Measurements from ENCODE around the gene CYP2S1.

Gene CYP2S1

DNA sequence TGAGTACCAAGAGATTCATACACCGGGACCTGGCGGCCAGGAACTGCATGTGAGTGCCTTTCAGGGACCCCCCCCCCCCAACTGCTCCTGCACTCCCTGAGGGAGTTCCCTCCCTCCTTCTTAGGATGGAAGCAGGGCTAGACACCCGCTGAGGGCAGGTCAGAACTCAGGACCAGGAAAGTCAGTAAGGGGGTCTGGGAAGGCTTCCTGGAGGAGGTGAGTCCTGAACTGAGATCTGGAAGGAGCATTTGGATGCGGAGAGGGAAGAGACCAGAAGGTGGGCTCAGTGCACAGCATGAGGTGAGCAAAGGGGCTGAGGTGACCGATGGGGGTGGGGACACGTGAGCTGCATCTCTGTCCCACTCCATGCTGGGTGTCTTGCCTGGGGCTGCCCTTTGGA lies 60.6 kb downstream of the CYP2S1 start:
- Histone ChIP-seq H3K9me3 (ENCODE audit: control insufficient read depth, low read length) (no peaks in the 10 kb centered on the region), H3K36me3 (ENCODE audit: control insufficient read depth, insufficient read depth, low read length) (no peaks in the 10 kb centered on the region), H3K9ac (no peak overlapping the region), H3K4me2 (ENCODE audit: low read length) (no peak overlapping the region), H3K79me2 (no peaks in the 10 kb centered on the region), H3K27me3 (ENCODE audit: control insufficient read depth, insufficient read depth, low read length) (no peaks in the 10 kb centered on the region), H3K4me1 (no peaks in the 10 kb centered on the region), H3K27ac (no peak overlapping the region), H2AFZ (no peak overlapping the region), H3K4me3 (ENCODE audit: low read depth, low read length) (no peak overlapping the region)
- TF ChIP-seq, protein P1, sequence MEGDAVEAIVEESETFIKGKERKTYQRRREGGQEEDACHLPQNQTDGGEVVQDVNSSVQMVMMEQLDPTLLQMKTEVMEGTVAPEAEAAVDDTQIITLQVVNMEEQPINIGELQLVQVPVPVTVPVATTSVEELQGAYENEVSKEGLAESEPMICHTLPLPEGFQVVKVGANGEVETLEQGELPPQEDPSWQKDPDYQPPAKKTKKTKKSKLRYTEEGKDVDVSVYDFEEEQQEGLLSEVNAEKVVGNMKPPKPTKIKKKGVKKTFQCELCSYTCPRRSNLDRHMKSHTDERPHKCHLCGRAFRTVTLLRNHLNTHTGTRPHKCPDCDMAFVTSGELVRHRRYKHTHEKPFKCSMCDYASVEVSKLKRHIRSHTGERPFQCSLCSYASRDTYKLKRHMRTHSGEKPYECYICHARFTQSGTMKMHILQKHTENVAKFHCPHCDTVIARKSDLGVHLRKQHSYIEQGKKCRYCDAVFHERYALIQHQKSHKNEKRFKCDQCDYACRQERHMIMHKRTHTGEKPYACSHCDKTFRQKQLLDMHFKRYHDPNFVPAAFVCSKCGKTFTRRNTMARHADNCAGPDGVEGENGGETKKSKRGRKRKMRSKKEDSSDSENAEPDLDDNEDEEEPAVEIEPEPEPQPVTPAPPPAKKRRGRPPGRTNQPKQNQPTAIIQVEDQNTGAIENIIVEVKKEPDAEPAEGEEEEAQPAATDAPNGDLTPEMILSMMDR (IDR thresholded peaks at IDR 0.05), result no peak

DNA sequence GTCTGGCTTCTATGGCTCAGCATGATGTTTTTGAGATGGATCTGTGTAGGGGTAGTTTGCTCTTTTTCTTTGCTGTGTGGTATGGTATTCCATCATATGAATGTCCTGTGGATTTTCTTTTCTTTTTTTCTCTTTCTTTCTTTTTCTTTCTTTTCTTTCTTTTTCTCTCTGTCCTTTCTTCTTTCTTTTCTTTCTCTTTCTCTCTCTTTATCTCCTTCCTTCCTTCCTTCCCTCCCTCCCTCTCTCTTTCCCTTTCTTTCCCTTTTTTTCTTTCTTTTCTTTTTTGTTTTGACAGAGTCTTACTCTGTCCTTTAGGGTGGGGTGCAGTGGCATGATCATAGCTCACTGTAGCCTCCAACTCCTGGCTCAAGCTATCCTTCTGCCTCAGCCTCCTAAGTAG lies 62.2 kb downstream of the CYP2S1 start:
- H3K9me3 ChIP-seq (ENCODE audit: control insufficient read depth, low read length), result no peaks in the 10 kb centered on the region
- no peaks in the 10 kb centered on the region for H3K36me3 ChIP-seq (ENCODE audit: control insufficient read depth, insufficient read depth, low read length)
- no peak overlapping the region for H3K4me2 ChIP-seq (ENCODE audit: low read length)
- H3K27ac ChIP-seq, result no peak overlapping the region
- H3K79me2 ChIP-seq, result no peaks in the 10 kb centered on the region
- H3K4me1 ChIP-seq, result no peaks in the 10 kb centered on the region
- H3K4me3 ChIP-seq (ENCODE audit: low read depth, low read length), result no peak overlapping the region
- TF ChIP-seq, protein P1 (IDR thresholded peaks at IDR 0.05), result no peak
- H3K27me3 ChIP-seq (ENCODE audit: control insufficient read depth, insufficient read depth, low read length), result no peaks in the 10 kb centered on the region
- H3K9ac ChIP-seq, result no peak overlapping the region
- no peak overlapping the region for H2AFZ ChIP-seq
